ENCODE data around the gene PLVAP.

Gene PLVAP

GRCh38 chr19:17319473-17320238, 57.5 kb downstream of the PLVAP start:
- no peak for DNase-seq

- no peak for DNase-seq
Observed at GRCh38 chr19:17318966-17319365, 58.2 kb downstream of the PLVAP start.

- DNase-seq = no peak
Observed at GRCh38 chr19:17314007-17314593, 63.0 kb downstream of the PLVAP start.

- no peak for DNase-seq
Observed at GRCh38 chr19:17312189-17313113, 64.7 kb downstream of the PLVAP start.

GRCh38 chr19:17311455-17312188, 65.5 kb downstream of the PLVAP start:
- DNase-seq = no peak

GRCh38 chr19:17309965-17310461, 67.1 kb downstream of the PLVAP start:
- DNase-seq = no peak

GRCh38 chr19:17309198-17309964, 67.8 kb downstream of the PLVAP start, which contains the start of gene DDA1:
DDA1 (plus strand) TSS chr19:17309563; CDS start chr19:17309655, 92 bp downstream.
- peak; percentile 99 for DNase-seq

- no peak for DNase-seq
Observed at GRCh38 chr19:17307876-17308377, 69.2 kb downstream of the PLVAP start.

- no peak for DNase-seq
Observed at GRCh38 chr19:17306285-17306714, 70.8 kb downstream of the PLVAP start.

- DNase-seq = peak; percentile 98
Observed at GRCh38 chr19:17305517-17306284, 71.4 kb downstream of the PLVAP start, which contains the start of gene MRPL34. MRPL34 (plus strand) TSS chr19:17305872; CDS start chr19:17305893, 21 bp downstream.

- DNase-seq = no peak
Observed at GRCh38 chr19:17305216-17305516, 72.0 kb downstream of the PLVAP start.

GRCh38 chr19:17304386-17305215, 72.5 kb downstream of the PLVAP start:
- no peak for DNase-seq

GRCh38 chr19:17303940-17304267, 73.2 kb downstream of the PLVAP start:
- DNase-seq = no peak

GRCh38 chr19:17303167-17303939, 73.8 kb downstream of the PLVAP start, which contains the start of gene ABHD8:
ABHD8 (minus strand) TSS chr19:17303425; CDS start chr19:17301616, 1,809 bp downstream.
- DNase-seq = peak; percentile 77

- no peak for DNase-seq
Observed at GRCh38 chr19:17302391-17303166, 74.6 kb downstream of the PLVAP start.

All from NK-92 treated with Interleukin-12 subunit alpha and Interleukin-12 subunit beta, amount 100 ng/mL, for 24 hours (cell line).